Measurements from ENCODE around the gene CDT1.
"Not testable (repeated sequence)": the region's sequence is repeated elsewhere in the genome, so short reads cannot be mapped to it uniquely, and the experiment has no call there.

The CDT1 gene

DNA sequence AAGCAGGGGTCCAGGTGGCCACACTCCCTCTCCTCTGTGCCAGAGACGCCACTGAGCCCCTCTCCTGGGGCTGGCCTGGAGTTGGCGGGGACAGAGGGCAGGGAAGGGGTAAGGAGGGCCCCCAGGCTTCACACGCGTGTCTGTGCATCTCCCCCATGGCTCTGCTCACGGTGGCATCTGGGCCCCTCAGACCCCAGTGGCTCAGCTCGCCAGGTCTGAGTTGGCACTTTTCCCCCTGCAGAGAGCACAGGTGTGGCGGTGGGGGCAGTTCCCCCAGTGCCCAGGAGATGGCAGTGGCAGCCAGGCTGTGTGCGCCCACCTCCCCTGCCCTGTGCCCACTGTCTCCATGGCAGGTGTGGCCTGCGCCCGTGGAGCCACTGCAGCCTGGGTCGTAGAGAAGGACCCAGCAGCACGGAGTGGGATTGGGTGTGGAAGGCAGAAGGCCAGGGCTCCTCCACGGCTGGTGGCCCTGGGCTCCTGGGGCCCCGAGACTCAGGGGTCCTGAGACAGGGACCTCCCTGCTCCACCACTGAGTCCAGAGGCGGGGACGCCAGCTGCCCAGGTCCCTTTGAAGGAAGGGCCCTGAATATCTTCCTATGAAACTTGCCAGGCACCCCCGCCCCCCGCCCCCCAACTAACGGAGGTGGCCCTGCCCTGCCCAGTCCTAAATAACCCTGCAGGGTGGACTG, 12.5 kb downstream of the CDT1 start:
- WGBS, result 79% methylated on average over 19 of the region's 19 CpGs
- H3K9ac ChIP-seq (ENCODE audit: low read depth, low read length), result no peak overlapping the region
- H3K4me3 ChIP-seq (ENCODE audit: low read length), result no peak overlapping the region
- H3K9me3 ChIP-seq (ENCODE audit: insufficient read depth, low read depth, low read length), result no peaks in the 10 kb centered on the region
- H3K36me3 ChIP-seq (ENCODE audit: insufficient read depth, low read length), result no peaks in the 10 kb centered on the region
- H3K4me1 ChIP-seq (ENCODE audit: insufficient read depth, low read length), result no peaks in the 10 kb centered on the region
- H3K27me3 ChIP-seq (ENCODE audit: insufficient read depth, low read length), result no peaks in the 10 kb centered on the region
- no peak overlapping the region for H3K27ac ChIP-seq (ENCODE audit: low read depth, low read length)

DNA sequence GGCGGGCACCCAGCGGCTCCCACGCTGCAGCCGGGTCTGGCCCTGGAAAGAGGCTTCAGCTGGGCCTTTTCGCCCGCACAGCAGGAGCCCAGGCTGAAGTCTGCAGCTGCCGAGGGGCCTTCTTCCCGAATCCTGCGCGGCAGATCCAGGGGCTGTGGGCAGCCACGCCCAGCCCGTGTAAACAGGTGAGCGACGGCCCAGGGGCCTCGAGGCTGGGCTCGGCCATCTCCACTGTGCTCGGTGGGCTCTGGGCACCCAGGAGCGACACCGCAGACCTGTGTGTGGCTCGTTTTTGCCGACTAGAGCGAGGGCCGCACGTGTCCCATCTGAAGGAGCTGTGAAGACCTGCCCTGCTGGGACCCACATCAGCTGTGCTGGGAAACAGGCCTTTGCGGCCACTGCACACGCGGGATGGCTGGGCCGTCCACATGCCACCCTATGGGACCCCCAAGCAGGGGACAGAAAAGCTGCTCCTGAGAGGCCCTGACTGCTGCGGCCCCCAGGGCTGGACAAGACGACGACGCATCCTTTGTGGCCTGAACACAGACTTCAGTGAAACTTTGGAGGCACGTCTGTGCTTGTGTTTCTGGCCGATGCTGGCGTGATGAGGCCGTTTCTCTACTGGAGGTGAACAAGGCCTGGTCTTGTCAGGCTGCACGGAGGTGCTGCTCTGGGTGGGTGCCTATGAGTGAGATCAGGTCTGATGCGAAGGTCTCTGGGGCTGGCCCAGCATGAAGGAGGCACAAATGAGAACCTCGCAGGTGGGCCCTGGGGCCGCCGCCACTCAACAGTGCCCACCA, 13.3 kb downstream of the CDT1 start:
- H3K27me3 ChIP-seq (ENCODE audit: insufficient read depth, low read length), result no peaks in the 10 kb centered on the region
- no peaks in the 10 kb centered on the region for H3K4me1 ChIP-seq (ENCODE audit: insufficient read depth, low read length)
- H3K4me3 ChIP-seq (ENCODE audit: low read length), result no peak overlapping the region
- 89% methylated on average over 41 of the region's 41 CpGs for WGBS
- no peak overlapping the region for H3K27ac ChIP-seq (ENCODE audit: low read depth, low read length)
- H3K9me3 ChIP-seq (ENCODE audit: insufficient read depth, low read depth, low read length), result no peaks in the 10 kb centered on the region
- no peak overlapping the region for H3K9ac ChIP-seq (ENCODE audit: low read depth, low read length)
- no peaks in the 10 kb centered on the region for H3K36me3 ChIP-seq (ENCODE audit: insufficient read depth, low read length)

DNA sequence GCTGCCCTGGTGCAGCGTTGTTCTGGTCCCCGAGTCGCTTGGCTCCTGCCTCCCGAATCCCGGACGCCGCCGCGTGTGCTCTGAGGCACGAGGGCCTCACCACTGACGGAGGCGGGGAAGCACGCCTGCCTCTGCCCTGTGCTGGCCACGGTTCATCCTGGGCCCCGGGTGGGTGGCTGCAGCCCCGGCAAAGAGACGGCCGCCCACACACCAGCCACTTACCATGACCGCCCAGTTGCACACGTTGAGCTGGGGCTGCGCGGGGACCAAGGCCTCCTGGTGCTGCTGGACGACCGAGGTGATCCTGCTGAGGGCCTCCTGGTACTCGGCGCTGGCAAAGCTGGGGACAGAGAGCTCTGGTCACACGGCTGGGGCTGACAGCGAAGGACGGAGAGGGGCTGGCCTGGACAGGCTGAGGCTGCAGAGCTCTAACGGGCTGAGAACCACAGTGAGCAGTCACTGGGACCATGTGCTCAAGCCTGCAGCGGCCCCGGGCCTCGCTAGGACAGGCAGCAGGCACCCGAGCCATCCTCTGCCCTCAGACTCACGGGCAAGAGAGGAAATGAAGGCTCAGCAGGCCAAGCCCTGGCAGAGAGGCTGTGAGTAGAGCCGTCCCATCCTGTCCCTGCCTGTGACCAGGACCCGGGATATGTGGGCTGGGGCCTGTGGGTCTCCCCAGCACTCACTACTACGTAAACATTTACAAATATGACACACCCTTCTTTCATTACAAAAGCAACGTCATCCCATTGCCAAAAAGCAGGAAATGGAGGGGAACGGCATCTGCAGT, 14.4 kb downstream of the CDT1 start:
- H3K9ac ChIP-seq (ENCODE audit: low read depth, low read length), result no peak overlapping the region
- no peaks in the 10 kb centered on the region for H3K9me3 ChIP-seq (ENCODE audit: insufficient read depth, low read depth, low read length)
- WGBS, result 94% methylated on average over 40 of the region's 40 CpGs
- no peaks in the 10 kb centered on the region for H3K27me3 ChIP-seq (ENCODE audit: insufficient read depth, low read length)
- H3K4me3 ChIP-seq (ENCODE audit: low read length), result no peak overlapping the region
- H3K4me1 ChIP-seq (ENCODE audit: insufficient read depth, low read length), result no peaks in the 10 kb centered on the region
- H3K27ac ChIP-seq (ENCODE audit: low read depth, low read length), result no peak overlapping the region
- no peaks in the 10 kb centered on the region for H3K36me3 ChIP-seq (ENCODE audit: insufficient read depth, low read length)

GRCh38 chr16:88818575-88818874, 14.9 kb downstream of the CDT1 start:
- Histone ChIP-seq H3K9me3 (ENCODE audit: insufficient read depth, low read depth, low read length) (no peaks in the 10 kb centered on the region), H3K27me3 (ENCODE audit: insufficient read depth, low read length) (no peaks in the 10 kb centered on the region), H3K9ac (ENCODE audit: low read depth, low read length) (no peak overlapping the region), H3K27ac (ENCODE audit: low read depth, low read length) (no peak overlapping the region), H3K4me3 (ENCODE audit: low read length) (no peak overlapping the region), H3K36me3 (ENCODE audit: insufficient read depth, low read length) (no peaks in the 10 kb centered on the region), H3K4me1 (ENCODE audit: insufficient read depth, low read length) (no peaks in the 10 kb centered on the region)
- WGBS, result 95% methylated on average over 18 of the region's 18 CpGs

DNA sequence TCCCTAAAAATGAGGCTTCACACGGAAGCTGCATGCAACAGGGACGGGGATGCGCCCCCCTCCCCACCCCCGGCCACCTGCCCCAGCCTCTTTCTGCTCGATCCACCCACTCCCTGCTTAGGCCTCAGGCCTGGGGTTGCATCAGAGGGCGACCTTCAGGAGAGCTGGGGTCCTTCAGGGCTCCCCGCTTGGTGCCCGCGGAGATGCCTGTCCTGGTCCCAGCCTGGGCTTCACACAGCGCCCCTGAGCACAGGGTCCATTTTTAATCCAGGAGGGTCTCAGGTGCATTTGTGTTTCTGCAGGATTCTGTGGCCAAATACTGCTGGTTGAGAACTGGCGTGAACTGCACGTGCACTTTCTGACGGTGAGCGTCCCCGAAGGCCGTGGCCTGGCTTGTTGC, 15.5 kb downstream of the CDT1 start:
- H3K9me3 ChIP-seq (ENCODE audit: insufficient read depth, low read depth, low read length), result no peaks in the 10 kb centered on the region
- no peak overlapping the region for H3K9ac ChIP-seq (ENCODE audit: low read depth, low read length)
- H3K4me3 ChIP-seq (ENCODE audit: low read length), result no peak overlapping the region
- H3K4me1 ChIP-seq (ENCODE audit: insufficient read depth, low read length), result no peaks in the 10 kb centered on the region
- no peak overlapping the region for H3K27ac ChIP-seq (ENCODE audit: low read depth, low read length)
- H3K36me3 ChIP-seq (ENCODE audit: insufficient read depth, low read length), result no peaks in the 10 kb centered on the region
- H3K27me3 ChIP-seq (ENCODE audit: insufficient read depth, low read length), result no peaks in the 10 kb centered on the region
- WGBS, result 88% methylated on average over 16 of the region's 16 CpGs

GRCh38 chr16:88820385-88821025, 16.9 kb downstream of the CDT1 start:
- Histone ChIP-seq H3K36me3 (ENCODE audit: insufficient read depth, low read length) (no peaks in the 10 kb centered on the region), H3K27me3 (ENCODE audit: insufficient read depth, low read length) (no peaks in the 10 kb centered on the region), H3K9ac (ENCODE audit: low read depth, low read length) (no peak overlapping the region), H3K27ac (ENCODE audit: low read depth, low read length) (no peak overlapping the region), H3K4me3 (ENCODE audit: low read length) (no peak overlapping the region), H3K4me1 (ENCODE audit: insufficient read depth, low read length) (no peaks in the 10 kb centered on the region), H3K9me3 (ENCODE audit: insufficient read depth, low read depth, low read length) (no peaks in the 10 kb centered on the region)
- 90% methylated on average over 20 of the region's 20 CpGs for WGBS

DNA sequence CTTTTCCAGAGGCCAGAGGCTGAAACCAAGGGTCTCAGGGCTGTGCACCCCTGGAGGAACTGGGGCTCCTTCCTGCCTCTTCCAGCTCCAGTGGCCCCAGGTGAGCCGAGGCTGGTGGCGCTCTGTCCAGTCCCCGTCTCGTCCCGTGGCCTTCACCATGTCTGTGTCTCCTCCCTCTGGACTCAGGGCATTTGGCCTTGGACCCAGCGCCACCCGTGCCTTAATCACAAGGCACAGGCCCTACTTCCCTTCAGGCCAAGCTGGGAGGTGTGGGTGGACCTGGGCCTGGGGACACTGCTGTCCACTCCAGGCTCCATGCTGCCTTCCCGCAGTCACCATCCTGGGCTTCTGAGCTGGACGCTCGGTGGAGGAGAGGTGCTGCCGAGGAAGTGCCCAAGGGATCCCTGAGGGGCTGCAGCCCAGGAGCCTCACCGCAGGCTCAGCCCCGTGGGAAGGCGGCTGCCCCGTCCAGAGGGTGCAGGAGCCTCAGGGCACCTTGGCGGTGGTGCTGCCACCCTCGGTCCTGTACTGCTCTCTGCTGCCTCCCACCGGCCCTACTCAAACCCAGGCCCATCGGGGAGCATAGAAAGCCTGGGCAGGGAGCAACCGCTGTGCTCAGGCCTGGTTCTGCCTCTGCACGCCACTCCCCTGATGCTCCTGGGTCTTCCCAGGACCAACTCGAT, 17.7 kb downstream of the CDT1 start:
- Histone ChIP-seq H3K27me3 (ENCODE audit: insufficient read depth, low read length) (no peaks in the 10 kb centered on the region), H3K4me3 (ENCODE audit: low read length) (no peak overlapping the region), H3K27ac (ENCODE audit: low read depth, low read length) (no peak overlapping the region), H3K36me3 (ENCODE audit: insufficient read depth, low read length) (no peaks in the 10 kb centered on the region), H3K4me1 (ENCODE audit: insufficient read depth, low read length) (no peaks in the 10 kb centered on the region), H3K9ac (ENCODE audit: low read depth, low read length) (no peak overlapping the region), H3K9me3 (ENCODE audit: insufficient read depth, low read depth, low read length) (no peaks in the 10 kb centered on the region)
- 89% methylated on average over 22 of the region's 22 CpGs for WGBS

DNA sequence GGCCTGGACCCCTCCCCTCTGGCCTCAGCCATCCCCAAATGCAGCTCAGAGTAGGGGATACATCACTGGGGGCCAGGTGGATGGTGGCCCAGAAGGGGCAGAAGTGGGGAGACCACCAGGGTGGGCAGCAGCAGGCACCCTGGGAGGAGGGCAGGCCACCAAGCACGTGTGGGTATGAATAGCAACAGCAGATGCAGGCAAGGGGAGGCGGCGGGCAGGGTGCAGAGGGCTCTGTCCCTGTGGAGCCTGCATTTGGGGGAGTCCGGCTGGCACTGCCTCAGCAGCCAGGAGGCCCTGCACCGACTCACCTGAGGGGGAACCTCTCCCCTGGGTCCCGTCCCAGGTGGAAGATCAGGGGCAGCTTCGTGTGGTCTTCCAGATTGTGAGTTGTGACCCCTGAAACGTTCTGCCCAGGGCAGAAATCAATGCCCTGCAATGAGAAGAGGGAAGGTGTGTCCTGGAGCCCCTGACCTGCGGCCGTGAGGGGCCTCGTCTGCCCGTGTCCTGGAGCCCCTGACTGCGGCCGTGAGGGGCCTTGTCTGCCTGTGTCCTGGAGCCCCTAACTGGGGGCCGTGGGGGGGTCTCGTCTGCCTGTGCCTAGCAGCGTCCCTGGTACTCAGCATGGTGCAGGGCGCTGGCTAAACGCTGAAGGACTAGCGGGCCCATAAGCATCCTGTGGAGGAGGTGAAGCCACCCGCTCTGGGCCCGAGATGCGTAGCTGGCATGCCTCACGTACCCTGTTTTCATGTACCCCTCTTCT, 18.9 kb downstream of the CDT1 start:
- Histone ChIP-seq H3K27ac (ENCODE audit: low read depth, low read length) (no peak overlapping the region), H3K27me3 (ENCODE audit: insufficient read depth, low read length) (no peaks in the 10 kb centered on the region), H3K4me1 (ENCODE audit: insufficient read depth, low read length) (no peaks in the 10 kb centered on the region), H3K9me3 (ENCODE audit: insufficient read depth, low read depth, low read length) (no peaks in the 10 kb centered on the region), H3K9ac (ENCODE audit: low read depth, low read length) (no peak overlapping the region), H3K4me3 (ENCODE audit: low read length) (no peak overlapping the region), H3K36me3 (ENCODE audit: insufficient read depth, low read length) (no peaks in the 10 kb centered on the region)
- WGBS, result 94% methylated on average over 24 of the region's 24 CpGs

DNA sequence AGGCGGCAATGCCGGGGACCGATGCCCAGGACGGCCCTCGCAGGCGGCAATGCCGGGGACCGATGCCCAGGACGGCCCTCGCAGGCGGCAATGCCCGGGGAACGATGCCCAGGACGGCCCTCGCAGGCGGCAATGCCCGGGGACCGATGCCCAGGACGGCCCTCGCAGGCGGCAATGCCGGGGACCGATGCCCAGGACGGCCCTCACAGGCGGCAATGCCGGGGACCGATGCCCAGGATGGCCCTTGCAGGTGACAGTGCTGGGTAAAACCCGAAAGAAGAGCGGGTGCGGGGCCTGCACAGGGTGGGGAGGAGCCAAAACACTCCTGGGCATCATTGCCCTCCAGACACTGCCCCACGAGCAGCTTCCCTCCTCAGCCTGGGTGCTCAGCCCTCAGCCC, 20.1 kb downstream of the CDT1 start:
- not testable (repeated sequence) for H3K36me3 ChIP-seq (ENCODE audit: insufficient read depth, low read length); H3K4me1 ChIP-seq (ENCODE audit: insufficient read depth, low read length); H3K9me3 ChIP-seq (ENCODE audit: insufficient read depth, low read depth, low read length); H3K27me3 ChIP-seq (ENCODE audit: insufficient read depth, low read length); H3K4me3 ChIP-seq (ENCODE audit: low read length); H3K27ac ChIP-seq (ENCODE audit: low read depth, low read length); H3K9ac ChIP-seq (ENCODE audit: low read depth, low read length)
- 95% methylated on average over 30 of the region's 31 CpGs for WGBS

GRCh38 chr16:88824256-88825077, 20.9 kb downstream of the CDT1 start:
- 90% methylated on average over 33 of the region's 33 CpGs for WGBS
- Histone ChIP-seq H3K4me3 (ENCODE audit: low read length) (no peak overlapping the region), H3K27ac (ENCODE audit: low read depth, low read length) (no peak overlapping the region), H3K9ac (ENCODE audit: low read depth, low read length) (no peak overlapping the region), H3K36me3 (ENCODE audit: insufficient read depth, low read length) (no peaks in the 10 kb centered on the region), H3K4me1 (ENCODE audit: insufficient read depth, low read length) (no peaks in the 10 kb centered on the region), H3K9me3 (ENCODE audit: insufficient read depth, low read depth, low read length) (no peaks in the 10 kb centered on the region), H3K27me3 (ENCODE audit: insufficient read depth, low read length) (no peaks in the 10 kb centered on the region)
